SK-N-SH (cell line): Measurements from ENCODE around the gene MYO1D. TPM values are rescaled to one million over a fixed set of nuclear protein-coding genes. Genes with fewer than 3 reads are reported as not detected.

Experiments used
- CTCF ChIA-PET: fragments of 300-600, 350-600 bp; formaldehyde crosslinking; extraction: SDS; loops from one replicate; lab custom pipeline; 2021; lab: Yijun Ruan, JAX
- POLR2A ChIA-PET: fragments of 350-600 bp; sonication (Branson Sonifier 250); formaldehyde crosslinking; extraction: SDS; loops from one replicate; lab custom pipeline; 2020; ENCODE audit warnings: antibody characterized with exemption, inconsistent platforms; lab: Yijun Ruan, JAX
- DNase-seq: peaks from one replicate; pipeline ENCODE4 v3.0.0; 2012
- H2AFZ ChIP-seq: fragments of 200-600 bp; sonication (generic); 2 replicates; pipeline ENCODE4 v1.8.1; 2016; ENCODE audit warnings: antibody characterized with exemption, mild to moderate bottlenecking, low read depth
- H3F3A ChIP-seq: fragments of 200-600 bp; sonication (generic); replicated peaks from 2 replicates; pipeline ENCODE3; 2016; ENCODE audit warnings: antibody characterized with exemption, mild to moderate bottlenecking; ENCODE audit not compliant: insufficient read depth
- H3K27ac ChIP-seq, 2 experiments: fragments of 200-500 bp in 1 of 2; fragments of 200-600 bp in 1 of 2; sonication (Bioruptor generic) in 1 of 2; sonication (generic), shearing (Covaris generic) in 1 of 2; 2 replicates each; pipeline versions ENCODE4 v1.5.1 to v1.6.1; 2014 to 2016; ENCODE audit warnings: low read depth in 2 of 2, inconsistent platforms in 1 of 2, low read length in 1 of 2, mild to moderate bottlenecking in 1 of 2, mixed read lengths in 1 of 2
- H3K27me3 ChIP-seq: fragments of 200-600 bp; sonication (generic), shearing (Covaris generic); 2 replicates; pipeline ENCODE4 v1.6.1; 2016; ENCODE audit warnings: mixed run types; ENCODE audit not compliant: insufficient read depth
- H3K36me3 ChIP-seq, 2 experiments: fragments of 200-500 bp in 1 of 2; fragments of 200-600 bp in 1 of 2; sonication (Bioruptor generic) in 1 of 2; sonication (generic) in 1 of 2; replicated peaks in 1 of 2; 2 replicates each; pipeline versions ENCODE3 to v1.5.1; 2014 to 2016; ENCODE audit warnings: low read length in 1 of 2, mild to moderate bottlenecking in 1 of 2; ENCODE audit not compliant: insufficient read depth in 2 of 2, control insufficient read depth in 1 of 2
- H3K4me1 ChIP-seq, 2 experiments: fragments of 200-500 bp in 1 of 2; fragments of 200-600 bp in 1 of 2; sonication (Bioruptor generic) in 1 of 2; sonication (generic), shearing (Covaris generic) in 1 of 2; 2 replicates each; pipeline versions ENCODE4 v1.5.1 to v1.6.1; 2014 to 2016; ENCODE audit warnings: low read depth in 1 of 2, low read length in 1 of 2, mixed run types in 1 of 2; ENCODE audit not compliant: insufficient read depth in 2 of 2, control insufficient read depth in 1 of 2
- H3K4me2 ChIP-seq: fragments of 200-600 bp; sonication (generic), shearing (Covaris generic); 2 replicates; pipeline ENCODE4 v1.6.1; 2017; ENCODE audit warnings: mixed run types
- H3K4me3 ChIP-seq, 2 experiments: fragments of 200-500 bp in 1 of 2; fragments of 200-600 bp in 1 of 2; sonication (Bioruptor generic) in 1 of 2; sonication (generic), shearing (Covaris generic) in 1 of 2; 2 replicates each; pipeline versions ENCODE4 v1.5.1 to v1.8.1; 2014 to 2016; ENCODE audit warnings: low read depth in 2 of 2, inconsistent platforms in 1 of 2, low read length in 1 of 2, mild to moderate bottlenecking in 1 of 2, mixed read lengths in 1 of 2, moderate library complexity in 1 of 2
- H3K79me2 ChIP-seq: fragments of 200-600 bp; sonication (generic); 2 replicates; pipeline ENCODE4 v1.8.1; 2017; ENCODE audit warnings: mild to moderate bottlenecking; ENCODE audit not compliant: insufficient read depth
- H3K9ac ChIP-seq: fragments of 200-600 bp; sonication (generic); 2 replicates; pipeline ENCODE4 v1.6.1; 2017; ENCODE audit warnings: mixed run types
- H3K9me2 ChIP-seq: fragments of 200-600 bp; sonication (generic); 2 replicates; pipeline ENCODE4 v1.6.1; 2017; ENCODE audit warnings: mixed run types
- H3K9me3 ChIP-seq: fragments of 200-600 bp; sonication (generic); 2 replicates; pipeline ENCODE4 v1.6.1; 2017; ENCODE audit warnings: mixed run types, mild to moderate bottlenecking, moderate library complexity
- H4K20me1 ChIP-seq: fragments of 200-600 bp; sonication (generic); 2 replicates; pipeline ENCODE4 v1.6.1; 2017; ENCODE audit warnings: mild to moderate bottlenecking, mixed run types; ENCODE audit not compliant: insufficient read depth
- CHD2 ChIP-seq: fragments of 150-350 bp; IDR thresholded peaks from 2 replicates; pipeline ENCODE4 v1.6.1; 2018; ENCODE audit warnings: low read length; ENCODE audit not compliant: partially characterized antibody
- JUND ChIP-seq: IDR thresholded peaks from 2 replicates; pipeline ENCODE4 v1.4.0; 2012
- MXI1 ChIP-seq: IDR thresholded peaks from 2 replicates; pipeline ENCODE4 v1.6.1; 2012; ENCODE audit warnings: mild to moderate bottlenecking, low read depth, low read length, improper control_type of control experiment
- NFIC ChIP-seq: IDR thresholded peaks from 2 replicates; pipeline ENCODE4 v1.4.0; 2012; ENCODE audit warnings: borderline replicate concordance
- NRF1 ChIP-seq: IDR thresholded peaks from 2 replicates; pipeline ENCODE4 v1.6.1; 2012; ENCODE audit warnings: low read depth, mild to moderate bottlenecking, low read length
- RAD21 ChIP-seq: IDR thresholded peaks from 2 replicates; pipeline ENCODE4 v1.6.1; 2012; ENCODE audit warnings: mild to moderate bottlenecking, low read length
- SMC3 ChIP-seq: IDR thresholded peaks from 2 replicates; pipeline ENCODE4 v1.6.1; 2012; ENCODE audit warnings: low read depth, low read length, improper control_type of control experiment
- TAF1 ChIP-seq: IDR thresholded peaks from 2 replicates; pipeline ENCODE4 v1.6.1; 2012; ENCODE audit warnings: low read depth, mild to moderate bottlenecking, low read length, moderate library complexity, borderline replicate concordance
- TCF12 ChIP-seq: IDR thresholded peaks from 2 replicates; pipeline ENCODE4 v1.4.0; 2012
- YY1 ChIP-seq: IDR thresholded peaks from 2 replicates; pipeline ENCODE4 v1.4.0; 2012; ENCODE audit warnings: low read depth, mild to moderate bottlenecking
- WGBS: methylation state at CpG from one replicate; pipeline ENCODE4 v1.1.6; 2017; ENCODE audit warnings: low lambda C conversion rate; 5-methylcytosine and 5-hydroxymethylcytosine counted together
- polyA plus RNA-seq, 3 experiments: library from polyadenylated mRNA; depleted of rRNA; stranded (reverse); fragments of >200 nt; gene quantifications; 2 replicates each; pipeline ENCODE4 v1.2.3, GENCODE V29; 2012
- TF ChIP-seq, protein P1 (sequence below): IDR thresholded peaks from 2 replicates; pipeline ENCODE4 v1.4.0; 2012; ENCODE audit warnings: low read depth
- TF ChIP-seq, protein P2 (sequence below): IDR thresholded peaks from 2 replicates; pipeline ENCODE4 v1.4.0; 2012; ENCODE audit warnings: low read depth, borderline replicate concordance
- TF ChIP-seq, protein P3 (sequence below): fragments of 150-350 bp; IDR thresholded peaks from 2 replicates; pipeline ENCODE4 v1.6.1; 2016; ENCODE audit warnings: mild to moderate bottlenecking, low read depth, low read length
- TF ChIP-seq, protein P4 (sequence below): IDR thresholded peaks from 2 replicates; pipeline ENCODE4; 2012
- TF ChIP-seq, protein P5 (sequence below): IDR thresholded peaks from 2 replicates; pipeline ENCODE4 v1.6.1; 2012; ENCODE audit warnings: mild to moderate bottlenecking, low read depth, low read length, moderate library complexity

MYO1D gene
- polyA plus RNA-seq, 1 of the 3 experiments (the other 2 are of a cell fraction) = 20.4 TPM

DNA sequence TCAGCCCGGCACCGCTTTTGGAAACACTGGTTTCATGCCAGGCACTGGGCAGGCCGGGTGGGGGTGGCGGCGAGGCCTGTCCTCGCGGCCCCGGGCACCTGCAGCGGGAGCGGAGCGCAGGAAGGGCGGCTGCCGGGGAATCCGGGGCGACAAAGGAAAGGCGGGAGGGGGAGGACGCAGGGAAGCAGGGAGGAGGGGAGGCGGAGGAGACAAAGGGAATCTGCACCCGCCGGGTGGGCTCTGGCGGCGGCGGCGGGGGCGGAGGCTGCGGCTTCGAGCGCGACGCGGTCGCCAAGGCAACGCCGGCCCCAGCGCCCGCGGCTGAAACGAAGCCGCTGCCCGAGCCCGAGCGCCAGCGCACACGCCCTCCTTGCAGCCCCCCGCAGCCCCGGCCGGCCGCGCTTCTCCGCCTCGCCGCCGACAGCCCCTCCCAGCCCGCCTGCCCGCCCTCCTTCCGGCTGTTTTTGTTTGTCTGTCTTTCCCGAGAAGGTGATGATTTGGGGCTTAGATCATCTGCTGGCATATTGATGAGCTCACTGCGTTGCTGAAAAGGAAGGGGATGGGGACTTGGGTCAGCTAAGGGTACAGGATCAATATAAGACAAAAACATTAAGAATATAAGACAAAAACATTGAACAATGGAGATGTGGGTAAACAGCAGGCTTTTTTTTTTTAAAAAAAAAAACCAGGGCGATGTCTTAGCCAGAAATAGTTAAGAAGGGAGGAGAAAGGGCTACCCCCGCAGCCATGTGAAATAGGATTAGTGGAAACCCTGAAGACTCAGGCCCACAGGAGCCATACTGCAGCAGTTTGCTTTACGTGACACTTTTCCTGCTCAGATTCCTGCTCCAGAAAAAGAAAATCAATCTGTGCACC is 357.5 kb downstream of the MYO1D start:
- WGBS = 43% methylated on average over 31 of the region's 61 CpGs
- CTCF ChIA-PET = interaction anchor here (1.2 to 1.9 kb wide), 3 partner anchors 8 to 36 kb away, joined by 4 to 5 read pairs (median 4); no protein-coding TSS in a partner anchor
- Histone ChIP-seq H3K9me3 (no peaks in the 10 kb centered on the region), H3F3A (no peaks in the 10 kb centered on the region), H3K27me3 (no peaks in the 10 kb centered on the region), H3K9me2 (no peaks in the 10 kb centered on the region), H2AFZ (peak overlapping the region; percentile 85), H3K9ac (peak overlapping the region; percentile 43; the same call in 1 of the 2 replicates), H3K36me3 (no peaks in the 10 kb centered on the region), H3K27ac (peak overlapping the region in 1 of 2 experiments; percentile 72; a peak in 2 of 4 replicates), H3K4me1 (peaks cover 6 to 19% of the 10 kb centered on the region in 2 experiments; a peak in 2 of 4 replicates), H3K79me2 (no peaks in the 10 kb centered on the region), H3K4me3 (peak overlapping the region; percentile 45 to 58), H3K4me2 (peak overlapping the region; percentile 81), H4K20me1 (no peaks in the 10 kb centered on the region)
- TF ChIP-seq, protein P1, sequence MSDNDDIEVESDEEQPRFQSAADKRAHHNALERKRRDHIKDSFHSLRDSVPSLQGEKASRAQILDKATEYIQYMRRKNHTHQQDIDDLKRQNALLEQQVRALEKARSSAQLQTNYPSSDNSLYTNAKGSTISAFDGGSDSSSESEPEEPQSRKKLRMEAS = 0 out of 2 replicates have a peak, but pooled peaks have one; percentile 18
- no peak for TF ChIP-seq NFIC
- no peak for TF ChIP-seq CHD2
- TF ChIP-seq, protein P2, sequence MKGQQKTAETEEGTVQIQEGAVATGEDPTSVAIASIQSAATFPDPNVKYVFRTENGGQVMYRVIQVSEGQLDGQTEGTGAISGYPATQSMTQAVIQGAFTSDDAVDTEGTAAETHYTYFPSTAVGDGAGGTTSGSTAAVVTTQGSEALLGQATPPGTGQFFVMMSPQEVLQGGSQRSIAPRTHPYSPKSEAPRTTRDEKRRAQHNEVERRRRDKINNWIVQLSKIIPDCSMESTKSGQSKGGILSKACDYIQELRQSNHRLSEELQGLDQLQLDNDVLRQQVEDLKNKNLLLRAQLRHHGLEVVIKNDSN = no peak
- 0 out of 2 replicates have a peak, but pooled peaks have one; percentile 0 for TF ChIP-seq NRF1
- TF ChIP-seq, protein P3, sequence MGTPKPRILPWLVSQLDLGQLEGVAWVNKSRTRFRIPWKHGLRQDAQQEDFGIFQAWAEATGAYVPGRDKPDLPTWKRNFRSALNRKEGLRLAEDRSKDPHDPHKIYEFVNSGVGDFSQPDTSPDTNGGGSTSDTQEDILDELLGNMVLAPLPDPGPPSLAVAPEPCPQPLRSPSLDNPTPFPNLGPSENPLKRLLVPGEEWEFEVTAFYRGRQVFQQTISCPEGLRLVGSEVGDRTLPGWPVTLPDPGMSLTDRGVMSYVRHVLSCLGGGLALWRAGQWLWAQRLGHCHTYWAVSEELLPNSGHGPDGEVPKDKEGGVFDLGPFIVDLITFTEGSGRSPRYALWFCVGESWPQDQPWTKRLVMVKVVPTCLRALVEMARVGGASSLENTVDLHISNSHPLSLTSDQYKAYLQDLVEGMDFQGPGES = no peak
- TF ChIP-seq MXI1 = peak; percentile 46; the same call in 1 of the 2 replicates
- TF ChIP-seq, protein P4, sequence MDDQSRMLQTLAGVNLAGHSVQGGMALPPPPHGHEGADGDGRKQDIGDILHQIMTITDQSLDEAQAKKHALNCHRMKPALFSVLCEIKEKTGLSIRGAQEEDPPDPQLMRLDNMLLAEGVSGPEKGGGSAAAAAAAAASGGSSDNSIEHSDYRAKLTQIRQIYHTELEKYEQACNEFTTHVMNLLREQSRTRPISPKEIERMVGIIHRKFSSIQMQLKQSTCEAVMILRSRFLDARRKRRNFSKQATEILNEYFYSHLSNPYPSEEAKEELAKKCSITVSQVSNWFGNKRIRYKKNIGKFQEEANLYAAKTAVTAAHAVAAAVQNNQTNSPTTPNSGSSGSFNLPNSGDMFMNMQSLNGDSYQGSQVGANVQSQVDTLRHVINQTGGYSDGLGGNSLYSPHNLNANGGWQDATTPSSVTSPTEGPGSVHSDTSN = no peak
- POLR2A ChIA-PET = interaction anchor here (0.8 kb wide), 1 partner anchor 24 kb away, joined by 3 read pairs; no protein-coding TSS in a partner anchor
- DNase-seq = peak; percentile 93

DNA sequence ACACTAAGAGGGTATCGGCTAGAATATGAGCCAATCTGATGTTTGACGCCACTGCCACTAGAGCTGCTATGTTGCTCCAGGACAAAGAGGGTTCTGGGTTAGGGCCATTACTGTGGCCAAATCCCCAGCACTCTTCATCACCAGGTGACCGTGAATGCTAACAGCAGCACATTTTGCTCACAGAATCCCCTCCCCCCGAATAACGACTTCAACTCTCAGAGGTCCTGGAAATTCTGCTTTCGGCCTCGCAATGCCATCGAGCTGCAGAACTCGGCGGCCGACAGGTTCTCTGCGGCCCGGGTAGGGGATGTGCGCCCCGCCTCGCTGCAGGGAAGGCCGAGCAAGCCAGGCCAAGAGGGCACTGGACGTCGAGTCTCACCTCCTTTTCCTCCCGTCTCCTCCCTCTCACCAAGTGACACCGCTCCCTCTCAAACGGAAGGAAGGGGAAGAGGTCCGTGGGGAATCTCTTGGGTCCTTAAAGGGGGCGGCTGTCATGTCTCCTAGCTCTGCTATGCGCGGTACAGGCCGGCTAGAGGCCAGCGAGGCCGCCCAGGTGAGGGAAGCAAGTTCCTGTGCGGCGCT is 358.2 kb downstream of the MYO1D start:
- CTCF ChIA-PET = interaction anchor here (1.6 to 2.4 kb wide), 4 partner anchors 9 to 140 kb away, joined by 4 to 6 read pairs (median 4); partner anchors contain the start of gene PSMD11
- Histone ChIP-seq H3K4me3 (peak overlapping the region; percentile 45 to 58; a peak in 3 of 4 replicates), H3K9me3 (no peaks in the 10 kb centered on the region), H3K9me2 (no peaks in the 10 kb centered on the region), H3F3A (no peaks in the 10 kb centered on the region), H3K27ac (peak overlapping the region in 1 of 2 experiments; percentile 62; a peak in 2 of 4 replicates), H3K4me1 (peaks cover 6 to 19% of the 10 kb centered on the region in 2 experiments; a peak in 2 of 4 replicates), H3K9ac (peak overlapping the region; percentile 43; the same call in 1 of the 2 replicates), H3K27me3 (no peaks in the 10 kb centered on the region), H2AFZ (peak overlapping the region; percentile 56; the same call in 1 of the 2 replicates), H4K20me1 (no peaks in the 10 kb centered on the region), H3K4me2 (peak overlapping the region; percentile 81; the same call in 1 of the 2 replicates), H3K36me3 (no peaks in the 10 kb centered on the region), H3K79me2 (no peaks in the 10 kb centered on the region)
- 83% methylated on average over 29 of the region's 31 CpGs for WGBS
- DNase-seq = no peak
- POLR2A ChIA-PET = interaction anchor here (0.8 to 0.9 kb wide), 2 partner anchors 23 to 32 kb away, joined by 3 read pairs; partner anchors contain the start of gene CDK5R1
- TF ChIP-seq RAD21 = no peak
- TF ChIP-seq TCF12 = no peak
- TF ChIP-seq, protein P1 = no peak
- no peak for TF ChIP-seq YY1
- TF ChIP-seq, protein P3 = no peak
- no peak for TF ChIP-seq TAF1
- TF ChIP-seq SMC3 = no peak
- TF ChIP-seq, protein P5, sequence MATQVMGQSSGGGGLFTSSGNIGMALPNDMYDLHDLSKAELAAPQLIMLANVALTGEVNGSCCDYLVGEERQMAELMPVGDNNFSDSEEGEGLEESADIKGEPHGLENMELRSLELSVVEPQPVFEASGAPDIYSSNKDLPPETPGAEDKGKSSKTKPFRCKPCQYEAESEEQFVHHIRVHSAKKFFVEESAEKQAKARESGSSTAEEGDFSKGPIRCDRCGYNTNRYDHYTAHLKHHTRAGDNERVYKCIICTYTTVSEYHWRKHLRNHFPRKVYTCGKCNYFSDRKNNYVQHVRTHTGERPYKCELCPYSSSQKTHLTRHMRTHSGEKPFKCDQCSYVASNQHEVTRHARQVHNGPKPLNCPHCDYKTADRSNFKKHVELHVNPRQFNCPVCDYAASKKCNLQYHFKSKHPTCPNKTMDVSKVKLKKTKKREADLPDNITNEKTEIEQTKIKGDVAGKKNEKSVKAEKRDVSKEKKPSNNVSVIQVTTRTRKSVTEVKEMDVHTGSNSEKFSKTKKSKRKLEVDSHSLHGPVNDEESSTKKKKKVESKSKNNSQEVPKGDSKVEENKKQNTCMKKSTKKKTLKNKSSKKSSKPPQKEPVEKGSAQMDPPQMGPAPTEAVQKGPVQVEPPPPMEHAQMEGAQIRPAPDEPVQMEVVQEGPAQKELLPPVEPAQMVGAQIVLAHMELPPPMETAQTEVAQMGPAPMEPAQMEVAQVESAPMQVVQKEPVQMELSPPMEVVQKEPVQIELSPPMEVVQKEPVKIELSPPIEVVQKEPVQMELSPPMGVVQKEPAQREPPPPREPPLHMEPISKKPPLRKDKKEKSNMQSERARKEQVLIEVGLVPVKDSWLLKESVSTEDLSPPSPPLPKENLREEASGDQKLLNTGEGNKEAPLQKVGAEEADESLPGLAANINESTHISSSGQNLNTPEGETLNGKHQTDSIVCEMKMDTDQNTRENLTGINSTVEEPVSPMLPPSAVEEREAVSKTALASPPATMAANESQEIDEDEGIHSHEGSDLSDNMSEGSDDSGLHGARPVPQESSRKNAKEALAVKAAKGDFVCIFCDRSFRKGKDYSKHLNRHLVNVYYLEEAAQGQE = no peak
- TF ChIP-seq JUND = no peak
